22Rv1 (cell line): ENCODE results near the gene ASCC2.

ENCODE experiments used
- ZFX ChIP-seq: fragments of 450-650 bp; IDR thresholded peaks from 2 replicates; pipeline ENCODE4 v1.6.1; 2017; ENCODE audit warnings: antibody characterized with exemption, borderline replicate concordance
- TF ChIP-seq, protein P1 (sequence below): fragments of 450-650 bp; IDR thresholded peaks from 2 replicates; pipeline ENCODE4 v1.5.1; 2017; ENCODE audit warnings: mild to moderate bottlenecking

DNA sequence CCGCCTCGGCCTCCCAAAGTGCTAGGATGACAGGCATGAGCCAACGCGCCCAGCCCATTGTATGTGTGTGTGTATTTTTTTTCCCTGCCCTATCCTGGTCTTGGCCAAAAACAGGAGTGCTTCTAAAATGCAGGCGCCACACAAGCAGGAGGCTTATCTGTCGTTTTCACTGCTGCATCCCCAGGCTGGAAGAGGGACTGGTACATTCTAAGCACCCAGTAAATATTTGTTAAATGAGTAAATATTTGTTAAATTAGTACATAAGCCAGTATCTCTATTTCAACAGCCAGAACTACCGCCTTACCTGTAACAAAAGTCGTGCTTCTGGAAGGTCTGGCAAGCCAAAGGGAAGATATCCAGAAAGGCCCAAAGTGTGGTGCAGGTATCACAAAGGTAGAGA, 24.9 kb downstream of the ASCC2 start:
- TF ChIP-seq, protein P1, sequence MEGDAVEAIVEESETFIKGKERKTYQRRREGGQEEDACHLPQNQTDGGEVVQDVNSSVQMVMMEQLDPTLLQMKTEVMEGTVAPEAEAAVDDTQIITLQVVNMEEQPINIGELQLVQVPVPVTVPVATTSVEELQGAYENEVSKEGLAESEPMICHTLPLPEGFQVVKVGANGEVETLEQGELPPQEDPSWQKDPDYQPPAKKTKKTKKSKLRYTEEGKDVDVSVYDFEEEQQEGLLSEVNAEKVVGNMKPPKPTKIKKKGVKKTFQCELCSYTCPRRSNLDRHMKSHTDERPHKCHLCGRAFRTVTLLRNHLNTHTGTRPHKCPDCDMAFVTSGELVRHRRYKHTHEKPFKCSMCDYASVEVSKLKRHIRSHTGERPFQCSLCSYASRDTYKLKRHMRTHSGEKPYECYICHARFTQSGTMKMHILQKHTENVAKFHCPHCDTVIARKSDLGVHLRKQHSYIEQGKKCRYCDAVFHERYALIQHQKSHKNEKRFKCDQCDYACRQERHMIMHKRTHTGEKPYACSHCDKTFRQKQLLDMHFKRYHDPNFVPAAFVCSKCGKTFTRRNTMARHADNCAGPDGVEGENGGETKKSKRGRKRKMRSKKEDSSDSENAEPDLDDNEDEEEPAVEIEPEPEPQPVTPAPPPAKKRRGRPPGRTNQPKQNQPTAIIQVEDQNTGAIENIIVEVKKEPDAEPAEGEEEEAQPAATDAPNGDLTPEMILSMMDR, result no peak
- no peak for TF ChIP-seq ZFX
